ENCODE data around the gene KCNN1.
"Not testable (repeated sequence)": the region's sequence is repeated elsewhere in the genome, so short reads cannot be mapped to it uniquely, and the experiment has no call there.

The KCNN1 gene

DNA sequence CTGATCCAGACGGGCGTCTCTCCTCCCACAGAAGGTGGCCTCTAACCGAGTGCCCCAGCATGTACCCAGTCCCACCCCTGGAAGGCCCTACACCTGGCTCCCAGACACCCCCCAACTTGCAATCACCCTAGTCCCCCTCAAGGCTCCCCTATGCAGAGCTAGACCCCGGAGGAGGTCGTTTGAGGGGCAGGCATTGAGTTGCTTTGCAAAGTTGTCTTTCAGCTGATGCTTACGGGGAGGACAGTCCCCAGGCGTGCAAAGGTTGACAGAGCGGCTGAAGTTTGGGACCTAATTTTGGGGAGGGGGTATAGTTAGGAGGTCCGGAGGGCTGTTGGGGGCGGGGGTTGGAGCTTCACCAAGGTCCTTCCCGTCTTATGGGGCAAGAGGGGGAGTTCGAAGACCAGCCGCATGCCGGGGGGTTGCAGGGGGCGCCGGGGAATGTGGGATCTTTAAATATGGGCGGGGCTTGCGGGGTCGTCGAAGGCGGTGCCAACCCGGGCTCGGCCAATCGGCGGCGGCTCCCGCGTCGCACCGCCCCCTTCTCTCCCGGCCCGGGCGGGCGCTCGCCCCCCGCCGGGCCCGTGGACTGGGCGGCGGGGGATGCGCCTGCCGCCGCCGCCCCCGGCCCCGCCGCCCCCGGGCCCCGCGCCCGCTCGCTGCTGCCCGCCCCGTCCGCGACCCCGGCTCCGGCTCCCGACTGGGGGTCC, at the start of gene KCNN1:
TSS of gene KCNN1 (plus strand) at position 558 of the 707 bp plus-strand sequence. CDS start 6,782 bp downstream, outside the sequence.
- peak; percentile 5 for DNase-seq

DNA sequence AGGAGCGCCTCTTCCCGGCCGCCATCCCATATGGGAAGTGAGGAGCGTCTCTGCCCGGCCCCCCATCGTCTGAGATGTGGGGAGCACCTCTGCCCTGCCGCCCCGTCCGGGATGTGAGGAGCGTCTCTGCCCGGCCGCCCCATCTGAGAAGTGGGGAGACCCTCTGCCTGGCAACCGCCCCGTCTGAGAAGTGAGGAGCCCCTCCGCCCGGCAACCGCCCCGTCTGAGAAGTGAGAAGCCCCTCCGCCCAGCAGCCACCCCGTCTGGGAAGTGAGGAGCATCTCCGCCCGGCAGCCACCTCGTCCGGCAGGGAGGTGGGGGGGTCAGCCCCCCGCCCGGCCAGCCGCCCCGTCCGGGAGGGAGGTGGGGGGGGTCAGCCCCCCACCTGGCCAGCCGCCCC, 48.8 kb upstream of the KCNN1 start:
- DNase-seq = not testable (repeated sequence)

DNA sequence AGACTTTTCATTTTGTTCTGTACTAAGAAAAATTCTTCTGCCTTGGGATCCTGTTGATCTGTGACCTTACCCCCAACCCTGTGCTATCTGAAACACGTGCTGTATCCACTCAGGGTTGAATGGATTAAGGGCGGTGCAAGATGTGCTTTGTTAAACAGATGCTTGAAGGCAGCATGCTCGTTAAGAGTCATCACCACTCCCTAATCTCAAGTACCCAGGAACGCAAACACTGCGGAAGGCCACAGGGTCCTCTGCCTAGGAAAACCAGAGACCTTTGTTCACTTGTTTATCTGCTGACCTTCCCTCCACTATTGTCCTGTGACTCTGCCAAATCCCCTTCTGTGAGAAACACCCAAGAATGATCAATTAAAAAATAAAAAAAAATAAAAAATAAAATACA, 47.8 kb upstream of the KCNN1 start:
- DNase-seq = peak; percentile 4

DNA sequence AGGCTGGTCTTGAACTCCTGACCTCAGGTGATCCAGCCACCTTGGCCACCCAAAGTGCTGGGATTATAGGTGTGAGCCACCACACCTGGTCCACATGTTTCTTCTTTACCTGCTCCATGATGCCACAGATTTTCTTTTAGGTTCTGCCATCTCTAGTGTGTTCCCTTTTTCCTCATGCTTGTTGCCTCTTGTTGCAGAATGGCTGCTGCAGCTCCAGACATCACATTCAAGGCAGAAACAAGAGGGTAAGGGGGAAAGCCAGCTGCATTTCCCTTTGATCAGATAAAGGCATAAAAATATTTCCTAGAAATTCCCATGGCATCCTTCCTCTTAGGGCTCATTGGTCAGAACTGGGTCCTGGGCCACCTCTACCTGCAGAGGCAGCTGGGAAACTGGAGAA, 46.4 kb upstream of the KCNN1 start:
- no peak for DNase-seq

DNA sequence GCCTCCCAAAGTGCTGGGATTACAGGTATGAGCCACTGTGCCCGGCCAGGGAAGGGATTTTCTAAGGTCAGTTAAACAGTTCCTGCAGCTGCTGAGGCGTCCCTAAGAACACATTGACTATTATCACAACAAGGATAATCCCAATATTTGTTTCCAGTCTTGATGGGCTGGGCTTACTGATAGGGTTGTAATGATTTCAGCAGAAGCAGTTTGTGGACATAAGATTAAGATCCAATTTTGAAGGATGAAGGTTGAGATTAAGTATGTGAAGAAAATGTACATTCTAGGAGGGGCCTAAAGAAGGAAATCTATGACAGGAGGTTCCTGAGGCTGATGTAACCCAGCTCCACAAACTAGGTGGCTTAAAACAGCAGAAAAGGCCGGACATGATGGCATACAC, 44.8 kb upstream of the KCNN1 start:
- no peak for DNase-seq

DNA sequence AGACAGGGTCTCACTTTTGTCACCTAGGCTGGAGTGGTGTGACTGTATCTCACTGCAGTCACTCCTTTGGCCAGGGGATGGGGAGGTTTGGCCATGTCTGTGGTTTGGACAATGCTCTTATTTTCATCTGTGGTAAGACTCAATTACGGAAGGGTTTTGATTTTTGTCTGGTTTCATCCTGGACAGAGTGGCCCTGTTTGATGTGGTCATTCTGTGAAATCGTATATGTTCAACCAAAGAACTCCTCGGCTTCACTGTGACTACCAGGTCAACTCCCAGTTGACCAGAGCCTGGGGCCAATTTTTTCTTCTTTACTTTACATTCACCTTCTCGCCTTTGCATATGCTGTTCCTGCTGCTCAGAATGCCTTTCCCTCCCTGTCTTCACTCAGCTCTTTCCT, 40.9 kb upstream of the KCNN1 start:
- DNase-seq = no peak

DNA sequence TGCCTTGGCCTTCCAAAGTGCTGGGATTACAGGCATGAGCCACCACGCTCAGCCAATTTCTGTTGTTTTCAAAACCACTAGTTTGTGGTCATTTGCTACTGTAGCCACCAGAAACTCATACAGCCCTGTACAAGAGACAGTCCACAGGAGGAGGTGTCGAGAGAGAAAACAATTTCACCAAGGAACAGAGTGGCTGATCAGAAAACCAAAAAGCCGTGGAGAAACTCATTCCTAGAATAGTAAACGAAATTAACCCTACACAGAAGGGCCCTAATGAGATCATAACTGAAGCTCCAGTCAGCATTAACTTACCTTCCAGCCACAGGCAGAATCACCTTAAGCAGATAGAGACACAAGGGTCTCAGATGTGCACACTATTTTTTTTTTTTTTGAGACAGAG, 37.9 kb upstream of the KCNN1 start:
- DNase-seq = no peak

DNA sequence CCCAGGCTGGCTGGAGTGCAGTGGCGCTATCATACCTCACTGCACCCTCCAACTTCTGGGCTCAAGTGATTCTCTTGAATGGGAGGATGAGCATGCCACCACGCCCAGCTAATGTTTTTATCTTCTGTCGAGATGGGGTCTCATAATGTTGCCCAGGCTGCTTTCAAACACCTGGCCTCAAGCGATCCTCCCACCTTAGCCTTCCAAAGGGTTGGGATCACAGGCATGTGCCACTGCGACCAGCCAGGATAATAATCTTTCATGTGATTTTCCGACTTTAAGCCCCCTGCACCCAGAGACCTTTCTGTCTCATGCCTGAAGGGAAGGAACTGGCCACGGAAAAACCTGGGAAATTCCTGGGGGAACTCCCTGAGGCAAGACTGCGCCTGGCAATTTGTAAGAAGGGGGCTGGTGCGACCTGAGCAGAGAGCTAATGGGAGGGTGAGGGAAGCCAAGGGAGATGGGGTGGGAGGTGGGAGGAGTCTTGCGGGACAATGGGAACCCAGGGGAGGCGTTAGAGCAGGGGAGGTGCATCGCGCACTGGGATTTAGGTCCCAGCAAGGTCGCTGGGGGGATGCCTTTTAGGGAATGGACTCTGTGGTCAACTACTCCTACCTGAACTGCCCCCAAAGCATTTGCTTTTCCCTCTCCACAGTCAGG, 35.2 kb upstream of the KCNN1 start:
- peak; percentile 54 for DNase-seq

DNA sequence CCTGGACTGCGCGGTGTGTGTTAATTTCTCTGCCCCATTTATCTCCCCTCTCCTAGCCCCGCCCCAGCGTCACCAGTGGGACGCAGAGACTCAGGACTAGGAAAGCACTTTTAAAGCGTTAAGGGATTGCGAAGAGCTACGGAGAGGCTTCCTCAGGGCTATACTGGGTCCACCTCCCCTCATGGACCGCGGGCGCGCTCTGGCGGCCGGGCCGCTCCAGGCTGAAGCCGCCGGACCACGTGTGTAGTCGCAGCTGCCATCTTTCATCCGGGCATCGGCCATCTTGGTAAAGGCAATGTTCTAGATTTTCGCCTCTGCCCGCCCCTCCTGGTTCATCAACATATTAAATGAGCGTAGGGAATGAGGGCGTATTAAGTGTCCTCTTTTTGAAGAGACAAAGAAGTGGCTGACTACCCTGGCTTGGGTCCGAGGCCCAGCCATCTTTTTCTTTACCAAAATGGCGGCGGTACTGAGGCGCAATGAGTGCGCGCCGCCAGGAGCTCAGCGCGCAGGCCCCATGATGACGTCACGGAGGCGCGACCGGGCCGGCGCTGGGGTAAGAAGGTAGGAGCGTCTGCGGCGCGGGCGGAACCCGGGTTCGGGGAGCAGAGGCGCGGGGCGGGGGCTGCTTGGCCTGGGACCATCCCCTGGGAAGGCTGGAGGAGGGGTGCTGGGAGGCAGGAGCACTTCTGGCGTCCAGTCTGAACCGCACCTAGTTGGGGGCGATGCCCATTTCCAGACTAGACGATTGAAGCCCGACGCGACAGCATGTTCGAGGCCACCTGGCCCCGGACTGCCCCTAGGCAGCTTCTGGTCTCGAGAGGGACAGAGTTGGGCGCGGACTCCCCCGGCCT, 34.2 kb upstream of the KCNN1 start, which contains the start of gene CCDC124:
TSS of gene CCDC124 (plus strand) at position 531 of the 854 bp plus-strand sequence. CDS start 3,406 bp downstream, outside the sequence.
- peak; percentile 94 for DNase-seq

DNA sequence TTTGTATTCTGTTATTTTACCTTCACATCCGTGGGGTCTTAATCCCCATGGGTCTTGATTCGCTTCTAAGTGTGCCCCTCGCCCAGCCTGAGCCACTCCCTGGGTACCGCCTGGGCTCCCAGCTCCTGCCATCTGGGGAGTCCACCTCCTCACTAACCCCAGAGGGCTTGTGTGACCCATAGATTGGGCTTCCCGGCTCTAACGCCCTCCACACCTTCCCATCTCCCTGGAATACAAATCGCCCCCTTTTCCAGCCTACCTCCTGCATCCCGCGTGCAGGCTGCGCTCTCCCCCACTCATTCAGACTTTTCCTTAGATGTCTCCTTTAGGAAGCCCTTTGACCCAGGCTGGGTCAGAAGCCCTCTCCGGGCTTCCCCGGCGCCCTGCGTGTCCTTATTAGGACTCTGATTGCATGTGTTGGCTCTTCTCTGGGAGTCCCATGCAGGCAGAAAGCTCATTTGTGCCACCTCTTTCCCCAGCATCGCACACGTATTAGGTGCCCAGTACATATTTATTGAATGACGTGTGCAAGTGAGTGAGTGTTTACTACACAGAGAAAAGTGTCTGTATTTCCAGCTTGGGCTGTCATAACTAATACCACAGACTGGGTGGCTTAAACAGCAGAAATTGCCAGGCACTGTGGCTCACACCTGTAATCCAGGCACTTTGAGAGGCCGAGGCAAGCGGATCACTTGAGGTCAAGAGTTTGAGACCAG, 33.3 kb upstream of the KCNN1 start:
- no peak for DNase-seq

DNA sequence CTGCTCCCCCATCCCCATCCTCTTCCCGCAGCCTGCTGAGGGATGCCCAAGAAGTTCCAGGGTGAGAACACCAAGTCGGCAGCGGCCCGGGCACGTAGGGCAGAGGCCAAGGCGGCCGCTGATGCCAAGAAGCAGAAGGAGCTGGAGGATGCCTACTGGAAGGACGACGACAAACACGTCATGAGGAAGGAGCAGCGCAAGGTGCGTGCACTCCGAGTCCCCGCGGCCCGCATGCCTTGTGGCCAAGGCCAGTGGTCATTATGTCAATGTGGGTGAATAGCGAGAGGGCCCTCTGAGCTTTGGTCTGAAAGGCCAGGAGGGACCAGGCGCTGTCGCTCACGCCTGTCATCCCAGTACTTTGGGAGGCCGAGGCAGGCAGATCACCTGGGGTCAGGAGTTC, 30.5 kb upstream of the KCNN1 start:
- no peak for DNase-seq

DNA sequence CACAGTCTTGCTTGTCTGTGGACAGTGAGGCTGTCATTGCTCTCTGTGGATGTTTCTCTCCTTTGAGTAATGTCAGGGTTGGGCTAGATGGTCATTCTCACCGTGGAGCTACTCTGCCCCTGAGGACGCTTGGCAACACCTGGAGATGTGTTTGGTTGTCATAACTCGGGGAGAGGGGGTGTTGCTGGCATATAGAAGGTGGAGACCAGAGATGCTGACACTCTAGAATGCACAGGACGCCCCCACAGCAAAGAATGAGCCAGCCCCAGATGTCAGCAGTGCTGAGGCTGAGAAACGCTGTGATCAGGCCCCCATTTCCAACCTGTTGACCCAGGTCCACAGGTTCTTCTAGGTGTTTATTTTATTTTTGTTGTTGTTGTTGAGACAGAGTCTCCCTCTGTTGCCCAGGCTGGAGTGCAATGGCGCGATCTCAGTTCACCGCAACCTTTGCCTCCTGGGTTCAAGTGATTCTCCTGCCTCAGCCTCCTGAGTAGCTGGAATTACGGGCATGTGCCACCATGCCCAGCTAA, 29.5 kb upstream of the KCNN1 start:
- no peak for DNase-seq

DNA sequence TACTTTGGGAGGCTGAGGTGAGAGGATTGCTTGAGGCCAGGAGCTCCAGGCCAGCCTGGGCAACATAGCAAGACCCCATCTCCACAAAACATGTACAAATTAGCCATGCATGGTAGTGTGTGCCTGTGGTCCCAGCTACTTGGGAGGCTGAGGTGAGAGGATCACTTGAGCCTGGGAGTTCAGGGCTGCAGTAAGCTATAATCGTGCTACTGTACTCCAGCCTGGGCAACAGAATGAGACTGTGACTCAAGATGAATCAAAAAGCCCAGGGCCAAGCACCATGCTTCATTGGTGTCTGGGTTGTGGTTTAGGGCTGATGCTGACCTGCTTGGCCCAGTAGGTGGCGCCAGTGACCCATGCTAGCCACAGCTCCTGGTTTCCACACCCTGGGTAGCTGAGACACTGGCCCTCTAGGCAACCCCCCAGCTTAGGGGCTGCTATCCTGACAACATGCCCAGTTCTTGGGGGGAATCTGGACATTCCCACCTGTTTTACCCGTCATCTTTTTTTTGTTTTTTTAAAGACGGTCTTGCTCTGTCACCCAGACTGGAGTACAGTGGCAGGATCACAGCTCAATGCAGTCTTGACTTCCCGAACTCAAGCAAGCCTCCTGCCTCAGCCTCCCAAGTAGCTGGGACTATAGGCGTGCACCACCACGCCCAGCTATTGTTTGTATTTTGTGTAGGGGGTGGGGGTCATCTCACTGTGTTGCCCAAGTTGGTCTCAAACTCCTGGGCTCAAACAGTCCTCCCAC, 28.6 kb upstream of the KCNN1 start:
- DNase-seq = peak; percentile 53

DNA sequence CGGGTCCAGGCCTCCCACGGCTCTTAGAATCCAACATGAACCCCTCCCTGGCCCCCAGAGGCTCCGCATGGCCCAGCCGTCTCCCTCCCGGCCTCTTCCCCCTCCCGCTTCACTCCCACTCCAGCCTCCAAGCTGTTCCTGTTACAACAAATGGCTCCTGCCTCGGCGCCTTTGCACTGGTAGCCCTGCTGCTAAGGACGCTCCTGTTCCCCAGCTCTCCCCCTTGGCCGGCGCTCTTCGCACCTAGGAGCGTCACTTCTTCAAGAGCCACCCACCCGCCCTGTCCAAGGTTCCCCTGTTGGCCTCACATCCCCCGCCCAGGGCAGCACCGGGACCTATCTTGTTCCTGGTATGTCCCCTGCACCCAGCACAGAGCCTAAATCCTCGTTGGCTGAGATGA, 24.7 kb upstream of the KCNN1 start:
- no peak for DNase-seq

DNA sequence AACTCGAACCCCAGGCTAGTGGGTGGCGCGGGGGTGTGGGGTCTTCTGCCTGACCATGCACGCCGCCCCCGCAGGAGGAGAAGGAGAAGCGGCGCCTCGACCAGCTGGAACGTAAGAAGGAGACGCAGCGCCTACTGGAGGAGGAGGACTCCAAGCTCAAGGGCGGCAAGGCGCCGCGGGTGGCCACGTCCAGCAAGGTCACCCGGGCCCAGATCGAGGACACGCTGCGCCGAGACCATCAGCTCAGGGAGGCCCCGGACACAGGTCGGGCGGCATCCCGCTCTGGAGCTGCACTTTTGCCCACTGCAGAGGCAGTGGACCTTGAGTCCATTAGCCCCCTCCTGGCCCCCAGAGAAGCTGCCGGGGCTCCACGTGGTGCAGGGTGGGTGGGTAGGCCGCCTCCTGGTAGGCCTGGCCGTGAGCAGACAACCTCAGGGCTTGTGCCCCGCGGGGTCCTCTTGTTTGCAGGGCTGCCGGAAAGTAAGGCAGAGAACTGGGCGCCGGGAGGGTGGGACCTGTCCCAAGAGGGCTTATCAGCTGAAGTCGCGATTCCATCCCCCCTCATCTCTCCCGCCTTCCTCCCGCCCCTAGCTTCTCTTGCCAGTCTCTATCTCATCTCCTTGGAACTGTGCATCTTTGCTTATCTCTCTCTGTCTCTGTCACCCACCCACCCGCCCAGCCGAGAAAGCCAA, 24.2 kb upstream of the KCNN1 start:
- no peak for DNase-seq

DNA sequence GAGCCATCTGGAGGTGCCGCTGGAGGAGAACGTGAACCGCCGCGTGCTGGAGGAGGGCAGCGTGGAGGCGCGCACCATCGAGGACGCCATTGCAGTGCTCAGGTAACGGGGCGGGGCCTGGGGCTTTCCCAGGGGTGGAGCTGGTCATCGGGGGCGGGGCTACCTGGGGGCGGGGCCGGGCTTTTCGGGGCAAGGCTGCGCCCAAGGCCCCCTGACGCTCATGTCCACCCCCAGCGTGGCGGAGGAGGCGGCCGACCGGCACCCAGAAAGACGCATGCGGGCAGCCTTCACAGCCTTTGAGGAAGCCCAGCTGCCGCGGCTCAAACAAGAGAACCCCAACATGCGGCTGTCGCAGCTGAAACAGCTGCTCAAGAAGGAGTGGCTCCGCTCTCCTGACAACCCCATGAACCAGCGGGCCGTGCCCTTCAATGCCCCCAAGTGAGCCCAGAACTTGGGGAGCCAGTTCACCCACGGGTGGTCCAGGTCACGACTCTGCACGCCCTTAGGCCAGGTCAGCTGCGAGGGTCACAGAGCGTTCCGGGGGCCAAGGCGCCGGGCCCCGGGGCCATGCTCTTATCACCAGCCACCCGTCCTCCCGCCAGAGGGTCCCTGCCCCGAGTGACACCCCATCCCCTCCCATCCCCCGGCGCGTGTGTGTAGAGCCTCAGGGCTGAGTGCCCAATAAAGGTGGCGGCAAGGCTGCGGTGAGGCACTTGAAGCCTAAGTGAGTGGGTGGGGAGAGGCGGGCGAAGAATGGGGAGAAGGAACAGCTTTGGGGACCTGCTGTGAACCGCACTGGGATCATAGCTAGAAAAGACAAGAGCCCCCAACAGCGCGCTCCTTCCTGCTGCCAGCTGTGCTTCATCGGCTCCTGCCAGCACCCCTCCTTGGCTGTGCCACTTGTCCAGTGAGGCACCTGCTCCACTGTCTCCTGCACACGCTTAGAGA, 23.4 kb upstream of the KCNN1 start:
- DNase-seq = peak; percentile 34

DNA sequence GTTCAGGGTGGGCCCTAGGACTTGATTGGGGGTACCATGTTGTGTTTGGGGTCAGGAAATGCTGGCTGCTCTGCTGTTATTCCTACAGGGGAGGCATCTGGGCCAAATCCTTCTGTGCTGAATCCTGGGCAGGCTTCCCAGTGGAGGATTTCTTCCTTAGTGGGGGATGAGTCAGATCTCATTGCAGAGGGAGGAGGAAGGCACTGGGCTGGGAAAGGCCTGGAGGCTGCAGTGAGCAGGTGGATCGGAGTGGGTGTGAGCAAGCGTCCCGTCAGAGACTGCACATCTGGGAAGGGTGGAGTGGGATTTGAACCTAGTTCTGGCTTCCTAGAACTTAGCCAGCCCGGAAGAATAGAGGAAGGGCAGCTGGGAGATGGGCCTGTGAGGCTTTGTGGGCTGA, 22.6 kb upstream of the KCNN1 start:
- DNase-seq = peak; percentile 34

DNA sequence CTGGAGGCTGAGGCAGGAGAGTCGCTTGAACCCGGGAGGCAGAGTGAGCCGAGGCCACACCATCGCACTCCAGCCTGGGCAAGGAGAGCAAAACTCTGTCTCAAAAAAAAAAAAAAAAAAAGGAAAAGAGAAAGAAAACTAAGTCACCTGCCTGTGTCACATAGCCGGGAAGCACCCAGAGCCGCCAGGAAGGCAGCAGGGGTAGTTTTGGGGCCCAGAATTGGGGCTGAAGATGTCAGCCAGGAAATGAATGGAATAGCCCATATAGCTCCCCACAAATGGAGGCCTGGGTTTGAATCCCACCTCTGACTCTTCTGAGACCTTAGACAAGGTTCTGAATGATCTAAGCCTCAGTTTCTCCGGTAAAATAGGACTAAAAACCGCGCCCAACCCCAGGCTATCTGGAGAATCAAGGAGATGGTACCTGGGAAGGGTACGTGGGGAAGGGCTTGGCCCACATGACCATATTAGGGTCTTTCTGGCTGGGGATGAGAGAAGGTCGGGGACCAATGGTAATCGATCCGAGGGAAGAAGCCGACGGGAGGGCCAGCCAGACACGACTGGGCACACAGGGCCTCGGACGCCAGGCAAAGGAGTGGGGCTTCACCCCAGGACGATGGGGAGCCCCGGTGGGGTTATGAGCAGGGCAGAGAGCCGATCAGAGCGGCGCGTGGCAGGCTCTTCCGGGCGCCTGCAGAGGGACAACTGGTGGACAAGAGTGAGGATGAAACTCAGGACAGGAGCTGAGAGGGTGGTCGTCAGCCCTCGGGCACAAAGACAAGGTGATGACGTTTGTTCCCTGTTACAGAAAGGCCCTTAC, 19.7 kb upstream of the KCNN1 start:
- no peak for DNase-seq

Measured in DMS79 treated with DMSO at 0.1 percent for 48 hours (cell line).